HG03558 (cell line): ENCODE data around the gene ERCC2.

Experiments used
- ATAC-seq: cut with Tn5 transposase; IDR thresholded peaks from one replicate; pipeline ENCODE4 v1.9.1; 2021; ENCODE audit warnings: moderate number of reproducible peaks; ENCODE audit not compliant: unreplicated experiment; ENCODE audit errors: extremely low read depth

The ERCC2 gene

GRCh38 chr19:45402298-45403061, 32.1 kb upstream of the ERCC2 start:
- ATAC-seq: no peak

DNA sequence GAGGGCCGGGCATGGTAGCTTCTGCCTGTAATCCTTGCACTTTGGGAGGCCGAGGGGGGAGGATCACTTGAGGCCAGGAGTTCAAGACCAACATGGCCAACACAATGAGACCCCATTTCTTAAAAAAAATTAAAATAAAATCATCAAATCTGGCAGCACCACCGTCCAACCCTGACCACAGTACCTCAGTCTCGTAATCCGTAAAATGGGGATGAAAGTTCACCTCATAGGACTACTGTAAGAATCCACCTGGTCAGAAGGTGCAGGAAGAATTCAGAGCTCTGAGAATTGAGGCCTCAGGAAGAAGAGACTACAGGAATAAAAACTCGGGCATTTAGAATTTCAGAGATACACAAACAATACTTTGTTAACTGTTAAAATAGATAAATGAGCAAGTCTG, 31.4 kb upstream of the ERCC2 start:
- ATAC-seq: no peak

DNA sequence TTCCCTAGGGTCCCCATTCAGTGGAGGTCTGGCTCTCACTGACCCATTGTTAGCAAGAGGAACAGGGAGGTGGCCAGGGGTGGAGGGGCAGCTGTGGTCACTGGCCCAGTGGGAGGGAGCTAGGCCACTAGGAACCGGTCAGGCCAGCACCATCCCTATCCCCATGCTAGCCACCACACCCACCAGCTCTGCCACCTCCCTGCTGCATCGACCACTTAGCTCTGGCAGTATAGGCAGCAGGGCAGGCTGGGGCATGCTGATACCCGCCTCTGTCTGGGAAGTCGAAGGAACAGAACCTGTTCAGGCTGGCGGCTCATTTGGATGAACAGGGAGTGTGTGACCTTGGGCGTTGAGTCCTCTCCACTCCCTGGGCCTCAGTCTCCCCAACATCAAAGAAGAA, 29.8 kb upstream of the ERCC2 start:
- no peak for ATAC-seq

GRCh38 chr19:45395821-45396617, 25.6 kb upstream of the ERCC2 start:
- no peak for ATAC-seq

DNA sequence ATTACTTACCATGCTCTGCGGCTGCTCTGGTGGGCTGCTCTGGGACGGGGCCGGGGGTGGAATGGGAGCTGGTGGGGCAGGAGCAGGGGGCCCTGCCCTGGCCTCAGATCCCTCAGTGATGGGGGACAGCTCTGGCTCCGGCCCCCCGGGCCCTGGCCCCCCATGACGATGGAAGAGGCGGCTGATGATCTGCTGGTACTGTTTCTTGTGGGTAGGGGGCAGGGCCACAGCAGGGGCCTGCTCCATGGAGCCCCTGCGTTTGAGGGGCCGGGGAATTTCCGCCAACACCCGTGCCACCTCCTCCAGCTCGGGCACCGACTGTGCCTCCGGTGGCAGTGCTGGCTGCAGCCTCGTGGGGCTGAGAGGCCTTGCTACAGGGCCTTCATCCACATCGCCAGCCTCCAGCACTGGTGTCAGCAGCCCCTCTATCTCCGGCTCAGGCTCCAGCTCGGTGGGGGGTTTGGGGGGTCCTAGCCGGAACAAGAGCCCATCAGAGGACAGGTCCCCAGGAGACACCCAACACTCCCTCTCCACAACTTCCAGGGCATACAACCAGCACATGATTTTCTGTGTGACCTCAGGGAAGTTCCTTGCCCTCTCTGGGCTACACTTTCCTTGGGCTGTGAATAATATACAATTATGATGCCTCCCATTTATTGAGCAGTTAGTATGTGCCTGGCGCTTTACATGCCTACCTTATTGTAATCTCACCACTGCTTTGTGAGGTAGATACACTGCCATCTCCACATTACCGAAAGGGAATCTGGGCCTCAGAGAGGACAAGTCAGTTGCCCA, 21.7 kb upstream of the ERCC2 start:
- no peak for ATAC-seq

- ATAC-seq: no peak
Observed at GRCh38 chr19:45391346-45391745, 21.0 kb upstream of the ERCC2 start.

- no peak for ATAC-seq
Observed at GRCh38 chr19:45385392-45386221, 15.2 kb upstream of the ERCC2 start.

DNA sequence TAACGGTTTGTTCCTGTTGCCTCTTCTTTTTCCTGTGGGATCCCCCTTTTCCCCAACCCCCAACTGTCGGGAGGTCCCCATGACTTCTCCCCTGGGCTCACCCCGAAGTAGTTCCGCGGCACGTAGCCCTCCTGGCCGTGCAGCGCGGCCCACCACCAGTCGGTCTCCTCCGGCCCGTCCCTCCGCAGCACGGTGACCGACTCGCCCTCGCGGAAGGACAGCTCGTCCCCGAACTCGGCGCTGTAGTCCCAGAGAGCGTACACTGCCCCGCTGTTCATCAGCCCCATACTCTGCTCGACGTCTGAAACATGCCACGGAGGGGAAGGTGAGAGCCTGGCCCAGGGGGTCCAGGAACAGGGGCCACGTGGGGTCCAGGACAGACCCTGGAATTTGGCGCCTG, 12.1 kb upstream of the ERCC2 start:
- no peak for ATAC-seq

- ATAC-seq: no peak
Observed at GRCh38 chr19:45380107-45380506, 9.7 kb upstream of the ERCC2 start.

GRCh38 chr19:45376045-45376724, 5.8 kb upstream of the ERCC2 start:
- ATAC-seq: no peak

GRCh38 chr19:45368737-45369340, 1.5 kb downstream of the ERCC2 start:
- no peak for ATAC-seq

DNA sequence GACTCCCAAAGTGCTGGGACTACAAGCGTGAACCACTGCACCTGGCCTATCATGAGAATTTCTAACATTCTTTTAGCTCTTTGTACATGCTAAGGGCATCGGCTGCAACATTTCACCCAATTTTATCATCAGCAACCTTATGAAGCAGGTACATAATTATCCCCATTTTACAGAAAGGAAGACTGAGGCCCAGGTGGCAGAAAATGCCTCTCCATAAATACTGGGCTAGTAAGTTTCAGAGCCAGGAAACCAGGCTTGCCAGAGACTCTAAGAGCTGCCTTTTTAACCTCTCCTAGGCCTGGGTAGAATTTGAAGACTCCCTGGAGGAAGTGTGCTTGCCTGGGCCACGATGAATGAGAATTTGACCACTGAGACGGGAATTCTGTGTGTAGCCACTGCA, 2.2 kb downstream of the ERCC2 start:
- no peak for ATAC-seq

DNA sequence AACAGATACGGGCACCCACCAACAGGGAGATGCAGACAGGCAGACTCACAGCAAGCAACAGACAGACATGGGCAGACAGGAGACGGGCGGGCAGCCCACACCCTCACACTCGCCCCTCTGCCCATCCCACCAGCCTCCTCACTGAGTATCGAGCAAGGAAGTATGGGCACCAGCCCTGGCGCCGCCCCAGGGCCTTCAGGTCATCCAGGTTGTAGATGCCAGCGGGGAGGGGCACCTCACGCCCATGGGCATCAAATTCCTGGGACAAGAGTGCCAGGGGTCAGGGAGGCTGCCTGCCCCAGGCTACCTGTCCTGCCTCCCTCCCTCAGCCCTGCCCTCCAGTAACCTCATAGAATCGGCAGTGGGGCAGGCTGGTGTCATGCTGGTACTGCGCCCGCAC, 5.7 kb downstream of the ERCC2 start:
- ATAC-seq: no peak

- no peak for ATAC-seq
Observed at GRCh38 chr19:45363861-45364459, 6.4 kb downstream of the ERCC2 start.

GRCh38 chr19:45362291-45362690, 8.1 kb downstream of the ERCC2 start:
- no peak for ATAC-seq

- ATAC-seq: no peak
Observed at GRCh38 chr19:45361608-45362007, 8.8 kb downstream of the ERCC2 start.

- no peak for ATAC-seq
Observed at GRCh38 chr19:45358213-45358792, 12.1 kb downstream of the ERCC2 start.

DNA sequence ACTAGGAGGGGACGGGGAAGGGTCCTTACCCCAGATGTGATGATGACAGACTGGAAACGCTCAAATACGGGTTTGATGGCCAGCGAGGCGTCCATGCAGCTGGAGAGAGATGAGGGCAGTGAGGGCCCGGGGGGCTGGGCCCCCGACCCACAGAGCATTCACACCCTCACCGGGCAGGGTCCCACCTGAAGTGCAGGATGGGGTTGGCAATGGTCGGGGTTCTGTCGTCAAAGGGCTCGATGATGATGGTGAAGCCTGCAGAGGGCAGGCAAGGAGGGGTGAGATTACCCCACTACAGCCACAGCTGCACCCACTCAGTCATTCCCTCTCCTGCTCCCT, 13.0 kb downstream of the ERCC2 start:
- no peak for ATAC-seq
